GM23338 (cell line): Measurements from ENCODE around the gene ANKRD6. TPM values are rescaled to one million over a fixed set of nuclear protein-coding genes. Genes with fewer than 3 reads are reported as not detected.

Experiments used
- ATAC-seq: fragments of 200-7000 bp; cut with Tn5 transposase; 3 replicates; pipeline ENCODE4 v1.9.1; 2020
- DNase-seq: peaks from one replicate; pipeline ENCODE4 v3.0.0-alpha.2; 2015; ENCODE audit warnings: low spot score
- H2AFZ ChIP-seq: fragments of 200-600 bp; sonication (generic); 2 replicates; pipeline ENCODE4 v1.8.0; 2016; ENCODE audit warnings: antibody characterized with exemption, mild to moderate bottlenecking, moderate library complexity
- H3F3A ChIP-seq: fragments of 200-600 bp; sonication (generic); replicated peaks from 2 replicates; pipeline ENCODE4 v1.8.0; 2017; ENCODE audit warnings: antibody characterized with exemption, mixed run types, low read depth
- H3K27ac ChIP-seq: fragments of 200-600 bp; sonication (generic); 2 replicates; pipeline ENCODE4 v1.6.1; 2016; ENCODE audit warnings: low read depth
- H3K27me3 ChIP-seq: fragments of 200-600 bp; sonication (generic); 2 replicates; pipeline ENCODE4 v1.8.0; 2016; ENCODE audit warnings: mild to moderate bottlenecking, mixed run types, moderate library complexity; ENCODE audit not compliant: insufficient read depth
- H3K36me3 ChIP-seq: fragments of 200-600 bp; sonication (generic); 2 replicates; pipeline ENCODE4 v1.8.0; 2016; ENCODE audit warnings: mild to moderate bottlenecking; ENCODE audit not compliant: insufficient read depth
- H3K4me1 ChIP-seq: fragments of 200-600 bp; sonication (generic); 2 replicates; pipeline ENCODE4 v1.8.0; 2016; ENCODE audit warnings: mild to moderate bottlenecking, moderate library complexity; ENCODE audit not compliant: insufficient read depth
- H3K4me2 ChIP-seq: fragments of 200-600 bp; sonication (generic); 2 replicates; pipeline ENCODE4 v1.7.1; 2017; ENCODE audit warnings: mixed run types
- H3K4me3 ChIP-seq: fragments of 200-600 bp; sonication (generic); 2 replicates; pipeline ENCODE4 v1.6.1; 2016; ENCODE audit warnings: mixed run types
- H3K79me2 ChIP-seq: fragments of 200-600 bp; sonication (generic); replicated peaks from 2 replicates; pipeline ENCODE4 v1.8.0; 2017; ENCODE audit warnings: mild to moderate bottlenecking; ENCODE audit not compliant: insufficient read depth
- H3K9me2 ChIP-seq: fragments of 200-600 bp; sonication (generic); 2 replicates; pipeline ENCODE4 v1.8.0; 2017; ENCODE audit not compliant: insufficient read depth
- H4K20me1 ChIP-seq: fragments of 200-600 bp; sonication (generic); replicated peaks from 2 replicates; pipeline ENCODE4 v1.8.0; 2017; ENCODE audit warnings: mild to moderate bottlenecking; ENCODE audit not compliant: insufficient read depth
- H3K27ac Mint-ChIP-seq: 2 replicates; pipeline ENCODE4 v1.8.0; 2020; ENCODE audit warnings: inconsistent platforms, mild to moderate bottlenecking, moderate library complexity, mixed read lengths
- H3K27me3 Mint-ChIP-seq: 3 replicates; pipeline ENCODE4 v1.8.0; 2022; ENCODE audit warnings: low read depth, mild to moderate bottlenecking, moderate library complexity, mixed read lengths, inconsistent platforms; ENCODE audit not compliant: insufficient read depth, poor library complexity
- H3K36me3 Mint-ChIP-seq: 3 replicates; pipeline ENCODE4 v1.8.0; 2021; ENCODE audit warnings: low read depth, mild to moderate bottlenecking, inconsistent platforms, moderate library complexity, mixed read lengths
- H3K4me1 Mint-ChIP-seq: 3 replicates; pipeline ENCODE4 v1.8.0; 2020; ENCODE audit warnings: mild to moderate bottlenecking, inconsistent platforms, mixed read lengths
- H3K4me3 Mint-ChIP-seq: 3 replicates; pipeline ENCODE4 v1.8.0; 2021; ENCODE audit warnings: moderate library complexity, mild to moderate bottlenecking, inconsistent platforms, mixed read lengths
- H3K9me3 Mint-ChIP-seq: 3 replicates; pipeline ENCODE4 v1.8.0; 2020; ENCODE audit warnings: moderate library complexity, mild to moderate bottlenecking, inconsistent platforms, mixed read lengths
- EZH2 ChIP-seq: fragments of 200-600 bp; sonication (generic); IDR thresholded peaks from one replicate; pipeline ENCODE4 v1.8.0; 2017; ENCODE audit warnings: antibody characterized with exemption, mild to moderate bottlenecking, low read depth; ENCODE audit not compliant: unreplicated experiment
- EZH2phosphoT487 ChIP-seq: fragments of 200-600 bp; sonication (generic); IDR thresholded peaks from one replicate; pipeline ENCODE4 v1.8.1; 2018; ENCODE audit warnings: antibody characterized with exemption; ENCODE audit not compliant: unreplicated experiment
- JUNB ChIP-seq: IDR thresholded peaks from one replicate; pipeline ENCODE4 v1.6.1; 2016; ENCODE audit warnings: antibody characterized with exemption; ENCODE audit not compliant: unreplicated experiment
- NANOG ChIP-seq: IDR thresholded peaks from 2 replicates; pipeline ENCODE4 v1.6.1; 2016; ENCODE audit warnings: antibody characterized with exemption, borderline replicate concordance
- POLR2AphosphoS5 ChIP-seq: IDR thresholded peaks from 2 replicates; pipeline ENCODE4 v1.6.1; 2016; ENCODE audit warnings: antibody characterized with exemption, low read depth
- ZNF331 ChIP-seq: fragments of 250-450 bp; sonication (Bioruptor Pico); IDR thresholded peaks from 2 replicates; pipeline ENCODE4 v1.5.0; 2020; ENCODE audit warnings: low read depth, mild to moderate bottlenecking, moderate library complexity
- polyA plus RNA-seq: library from polyadenylated mRNA; unstranded; fragments of >200 nt; fragmentation: Nextera tagmentation; extraction: Ambion mirVana; gene quantifications from 2 replicates; pipeline ENCODE4 v1.2.1, GENCODE V29; 2016
- total RNA-seq: library from RNA; depleted of rRNA; stranded (reverse); fragments of >200 nt; shearing (Covaris generic); gene quantifications from 2 replicates; pipeline ENCODE4 v1.2.3, GENCODE V29; 2014
- TF ChIP-seq, protein P1 (sequence below), 2 experiments: fragments of 200-600 bp in 1 of 2; sonication (generic) in 1 of 2; conservative IDR thresholded peaks; 2 replicates each; pipeline versions ENCODE4 v1.5.1 to v1.6.1; 2016 to 2017; ENCODE audit warnings: antibody characterized with exemption in 2 of 2, low read depth in 2 of 2, mild to moderate bottlenecking in 2 of 2, moderate library complexity in 1 of 2

The ANKRD6 gene
- total and polyA plus RNA-seq, 2 experiments from 2014 or later: 3.2 to 9.2 TPM

DNA sequence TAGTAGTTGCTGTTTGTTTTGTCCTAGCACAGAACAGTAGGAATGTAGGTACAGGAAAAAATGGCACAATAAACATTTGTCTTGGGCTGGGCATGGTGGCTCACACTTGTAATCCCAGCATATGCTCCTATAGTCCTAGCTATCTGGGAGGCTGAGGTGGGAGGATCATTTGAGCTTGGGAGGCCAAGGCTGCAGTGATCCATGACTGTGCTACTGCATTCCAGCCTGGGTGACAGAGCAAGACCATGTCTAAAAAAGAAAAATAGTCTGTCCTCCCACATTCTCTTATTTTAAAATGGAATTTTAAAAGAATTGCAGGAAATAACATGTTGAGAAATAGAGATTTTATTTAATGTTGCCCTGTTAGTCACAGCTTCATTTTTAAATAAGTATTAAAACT lies 87.8 kb downstream of the ANKRD6 start:
- no peaks in the 10 kb centered on the region for H3K36me3 Mint-ChIP-seq

DNA sequence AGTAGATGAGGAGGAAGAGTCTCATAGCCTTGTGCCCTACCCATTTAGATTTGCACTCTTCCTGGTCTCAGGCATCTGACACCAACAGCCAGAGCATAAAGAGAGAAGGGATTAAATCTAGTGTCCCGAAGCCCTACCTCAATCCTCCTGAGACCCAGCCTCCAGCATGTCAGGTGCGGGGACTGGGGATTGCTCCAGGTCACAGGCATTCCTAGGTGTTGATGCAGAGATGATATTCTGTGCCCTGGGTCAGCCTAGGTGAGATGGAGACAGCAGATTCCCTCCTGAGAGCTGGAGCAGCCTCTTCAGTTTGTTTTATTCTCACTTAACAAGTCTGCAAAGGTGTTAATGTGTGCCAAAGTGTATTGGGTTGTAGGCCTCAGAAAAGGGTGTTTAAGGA lies 89.8 kb downstream of the ANKRD6 start:
- no peaks in the 10 kb centered on the region for H3K4me1 ChIP-seq
- Mint-ChIP-seq H3K36me3 (no peaks in the 10 kb centered on the region), H3K4me3 (no peak overlapping the region), H3K4me1 (no peaks in the 10 kb centered on the region), H3K27ac (no peak overlapping the region), H3K9me3 (no peaks in the 10 kb centered on the region), H3K27me3 (no peaks in the 10 kb centered on the region)
- no peak overlapping the region for H2AFZ ChIP-seq
- no peak overlapping the region for H3K4me2 ChIP-seq
- no peak for TF ChIP-seq EZH2
- H3K4me3 ChIP-seq: no peak overlapping the region
- H4K20me1 ChIP-seq: no peaks in the 10 kb centered on the region
- H3K36me3 ChIP-seq: no peaks in the 10 kb centered on the region
- ATAC-seq: peak; percentile 53
- peak; percentile 26 for DNase-seq
- no peaks in the 10 kb centered on the region for H3K79me2 ChIP-seq
- H3K27ac ChIP-seq: no peak overlapping the region
- H3K9me2 ChIP-seq: 0 out of 2 replicates have a peak, but pooled peaks cover 5% of the 10 kb centered on the region
- H3F3A ChIP-seq: no peaks in the 10 kb centered on the region
- H3K27me3 ChIP-seq: no peaks in the 10 kb centered on the region

More for the DNA sequence above, 87.8 kb downstream of the ANKRD6 start:
- no peaks in the 10 kb centered on the region for H3K4me1 ChIP-seq
- H3K36me3 ChIP-seq: no peaks in the 10 kb centered on the region
- no peaks in the 10 kb centered on the region for H3K27me3 ChIP-seq
- H3K79me2 ChIP-seq: no peaks in the 10 kb centered on the region
- no peak overlapping the region for H3K4me3 ChIP-seq
- no peak overlapping the region for H3K4me2 ChIP-seq
- H3F3A ChIP-seq: no peaks in the 10 kb centered on the region
- H3K27ac ChIP-seq: no peak overlapping the region
- H3K9me2 ChIP-seq: peaks cover 5% of the 10 kb centered on the region; the same call in 1 of the 2 replicates
- DNase-seq (no peak), ATAC-seq (no peak)
- Mint-ChIP-seq H3K4me1 (no peaks in the 10 kb centered on the region), H3K27me3 (no peaks in the 10 kb centered on the region), H3K27ac (no peak overlapping the region), H3K4me3 (no peak overlapping the region), H3K9me3 (no peaks in the 10 kb centered on the region)
- H4K20me1 ChIP-seq: no peaks in the 10 kb centered on the region
- H2AFZ ChIP-seq: no peak overlapping the region
- TF ChIP-seq NANOG (no peak), EZH2phosphoT487 (no peak), ZNF331 (CRISPR knock-in tag) (no peak), EZH2 (no peak)
- TF ChIP-seq, protein P1, sequence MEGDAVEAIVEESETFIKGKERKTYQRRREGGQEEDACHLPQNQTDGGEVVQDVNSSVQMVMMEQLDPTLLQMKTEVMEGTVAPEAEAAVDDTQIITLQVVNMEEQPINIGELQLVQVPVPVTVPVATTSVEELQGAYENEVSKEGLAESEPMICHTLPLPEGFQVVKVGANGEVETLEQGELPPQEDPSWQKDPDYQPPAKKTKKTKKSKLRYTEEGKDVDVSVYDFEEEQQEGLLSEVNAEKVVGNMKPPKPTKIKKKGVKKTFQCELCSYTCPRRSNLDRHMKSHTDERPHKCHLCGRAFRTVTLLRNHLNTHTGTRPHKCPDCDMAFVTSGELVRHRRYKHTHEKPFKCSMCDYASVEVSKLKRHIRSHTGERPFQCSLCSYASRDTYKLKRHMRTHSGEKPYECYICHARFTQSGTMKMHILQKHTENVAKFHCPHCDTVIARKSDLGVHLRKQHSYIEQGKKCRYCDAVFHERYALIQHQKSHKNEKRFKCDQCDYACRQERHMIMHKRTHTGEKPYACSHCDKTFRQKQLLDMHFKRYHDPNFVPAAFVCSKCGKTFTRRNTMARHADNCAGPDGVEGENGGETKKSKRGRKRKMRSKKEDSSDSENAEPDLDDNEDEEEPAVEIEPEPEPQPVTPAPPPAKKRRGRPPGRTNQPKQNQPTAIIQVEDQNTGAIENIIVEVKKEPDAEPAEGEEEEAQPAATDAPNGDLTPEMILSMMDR (conservative IDR thresholded peaks at IDR 0.05; ENCODE audit: low read depth in 2 of 2): no peak

DNA sequence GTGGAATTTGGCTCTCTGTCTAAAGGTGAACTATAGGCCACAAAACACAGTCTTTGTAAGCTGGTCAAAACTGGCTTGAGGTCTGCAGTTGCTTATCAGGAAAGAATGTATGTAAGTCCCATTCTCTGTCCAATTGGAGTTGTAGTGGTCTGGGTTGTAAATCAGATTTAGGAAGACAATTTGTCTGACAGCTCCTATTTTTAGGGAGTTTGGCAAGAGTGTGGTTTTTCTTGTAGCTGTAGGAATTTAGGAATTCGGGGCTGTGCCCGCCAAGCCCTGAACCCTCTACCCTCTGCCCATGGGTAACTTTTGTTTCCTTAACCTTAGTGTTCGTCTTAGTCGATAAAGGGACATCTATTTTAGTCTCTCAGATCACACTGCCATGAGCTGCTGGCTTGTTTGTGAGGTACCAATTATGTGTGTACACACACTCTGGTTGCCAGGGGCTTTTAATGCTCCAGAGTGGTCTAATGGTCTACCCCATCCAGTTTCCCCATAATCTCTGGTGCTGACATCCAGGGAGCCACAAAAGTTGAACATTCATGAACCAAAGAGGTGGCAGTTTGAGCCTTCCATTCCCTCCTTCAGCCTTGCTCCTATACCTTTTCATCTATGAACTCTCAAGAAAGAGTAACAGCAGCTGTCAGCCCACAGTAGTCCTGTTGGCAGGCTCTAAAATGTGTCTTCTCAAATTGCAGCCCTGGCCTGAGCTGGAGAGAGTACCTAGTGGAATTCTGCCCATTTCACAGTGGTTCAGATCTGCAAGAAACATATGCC lies 93.0 kb downstream of the ANKRD6 start:
- Histone ChIP-seq H3K4me2 (no peak overlapping the region), H4K20me1 (no peaks in the 10 kb centered on the region), H2AFZ (no peak overlapping the region), H3K4me3 (no peak overlapping the region), H3K9me2 (no peaks in the 10 kb centered on the region; the same call in 1 of the 2 replicates), H3F3A (no peaks in the 10 kb centered on the region), H3K79me2 (no peaks in the 10 kb centered on the region), H3K4me1 (no peaks in the 10 kb centered on the region), H3K27ac (no peak overlapping the region), H3K27me3 (no peaks in the 10 kb centered on the region), H3K36me3 (no peaks in the 10 kb centered on the region)
- Mint-ChIP-seq H3K4me1 (no peaks in the 10 kb centered on the region), H3K27me3 (no peaks in the 10 kb centered on the region), H3K27ac (no peak overlapping the region), H3K36me3 (no peaks in the 10 kb centered on the region), H3K4me3 (no peak overlapping the region), H3K9me3 (no peaks in the 10 kb centered on the region)
- no peak for DNase-seq
- TF ChIP-seq ZNF331 (CRISPR knock-in tag): no peak
- TF ChIP-seq POLR2AphosphoS5: no peak
- no peak for TF ChIP-seq JUNB
- no peak for ATAC-seq
